Astrocyte of the spinal cord (primary cell): ENCODE data around the gene TENM3.

Experiments used
- DNase-seq: peaks from one replicate; pipeline ENCODE4 v3.0.0; 2011; ENCODE audit warnings: low read depth, low spot score
- H3K4me3 ChIP-seq: 2 replicates; pipeline ENCODE4 v1.5.1; 2011; ENCODE audit warnings: low read depth, mild to moderate bottlenecking, low read length, moderate library complexity
- in situ Hi-C: cut with HindIII; loops from 2 replicates; pipeline ENCODE4 v1.10.0; 2017; ENCODE audit warnings: low sequenced_read_pairs
- TF ChIP-seq, protein P1 (sequence below): IDR thresholded peaks from 2 replicates; pipeline ENCODE4 v1.5.1; 2012; ENCODE audit warnings: low read depth, mild to moderate bottlenecking, low read length, inconsistent platforms

The TENM3 gene

DNA sequence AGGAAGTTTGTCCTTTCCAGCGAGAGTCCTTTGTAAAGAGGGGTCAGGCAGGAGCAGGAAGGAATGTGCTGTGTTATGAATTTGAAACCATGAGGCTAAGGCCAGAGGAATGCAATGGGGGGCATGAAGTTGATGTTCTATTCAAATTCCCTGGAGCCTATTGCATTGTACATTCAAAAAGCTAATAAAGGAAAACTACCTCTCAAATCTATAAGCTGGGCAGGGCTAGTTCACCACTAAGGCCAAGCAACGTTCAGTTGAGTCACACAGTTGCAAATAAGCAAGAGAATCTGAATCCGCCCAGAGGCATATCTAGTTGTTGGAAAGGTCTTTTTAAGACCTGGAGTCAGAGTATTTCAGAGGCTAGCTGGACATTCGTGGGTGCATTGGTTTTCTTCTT is 525.6 kb downstream of the TENM3 start:
- DNase-seq: peak; percentile 27
- H3K4me3 ChIP-seq: no peak overlapping the region
- in situ Hi-C loops: no loop called here
- TF ChIP-seq, protein P1, sequence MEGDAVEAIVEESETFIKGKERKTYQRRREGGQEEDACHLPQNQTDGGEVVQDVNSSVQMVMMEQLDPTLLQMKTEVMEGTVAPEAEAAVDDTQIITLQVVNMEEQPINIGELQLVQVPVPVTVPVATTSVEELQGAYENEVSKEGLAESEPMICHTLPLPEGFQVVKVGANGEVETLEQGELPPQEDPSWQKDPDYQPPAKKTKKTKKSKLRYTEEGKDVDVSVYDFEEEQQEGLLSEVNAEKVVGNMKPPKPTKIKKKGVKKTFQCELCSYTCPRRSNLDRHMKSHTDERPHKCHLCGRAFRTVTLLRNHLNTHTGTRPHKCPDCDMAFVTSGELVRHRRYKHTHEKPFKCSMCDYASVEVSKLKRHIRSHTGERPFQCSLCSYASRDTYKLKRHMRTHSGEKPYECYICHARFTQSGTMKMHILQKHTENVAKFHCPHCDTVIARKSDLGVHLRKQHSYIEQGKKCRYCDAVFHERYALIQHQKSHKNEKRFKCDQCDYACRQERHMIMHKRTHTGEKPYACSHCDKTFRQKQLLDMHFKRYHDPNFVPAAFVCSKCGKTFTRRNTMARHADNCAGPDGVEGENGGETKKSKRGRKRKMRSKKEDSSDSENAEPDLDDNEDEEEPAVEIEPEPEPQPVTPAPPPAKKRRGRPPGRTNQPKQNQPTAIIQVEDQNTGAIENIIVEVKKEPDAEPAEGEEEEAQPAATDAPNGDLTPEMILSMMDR: no peak

DNA sequence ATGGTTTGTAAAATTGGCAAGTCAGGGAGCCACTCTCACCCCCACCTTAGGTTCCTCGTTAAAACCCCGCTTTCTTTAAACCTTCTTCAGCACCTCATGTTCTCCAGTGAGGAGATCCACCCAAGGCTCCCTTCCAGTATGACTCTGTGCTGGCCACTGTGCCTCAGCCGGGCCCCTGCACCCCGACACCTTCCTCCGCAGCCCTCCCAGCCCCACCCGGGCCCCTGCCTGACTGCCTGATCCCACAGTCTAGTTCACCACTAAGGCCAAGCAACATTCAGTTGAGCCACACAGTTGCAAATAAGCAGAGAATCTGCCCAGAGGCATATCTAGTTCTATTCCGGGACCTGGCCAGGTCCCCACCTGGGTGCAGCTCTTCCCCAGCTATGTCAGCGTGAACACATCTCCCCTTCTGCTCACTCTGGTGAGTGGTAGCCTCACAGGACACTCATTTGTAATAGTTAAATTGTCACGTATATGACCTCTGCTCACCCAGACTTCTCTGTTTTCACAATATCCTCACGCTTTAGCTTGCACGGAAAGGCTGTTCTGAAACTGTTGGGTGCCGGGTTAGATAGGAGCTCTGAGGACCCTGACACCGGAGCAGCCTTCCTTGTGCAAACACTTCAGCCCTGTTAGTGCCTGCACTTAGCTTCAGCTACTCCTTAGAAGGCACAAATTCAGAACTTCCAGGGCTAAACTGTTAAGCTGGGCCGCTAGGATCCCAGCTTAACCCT is 527.2 kb downstream of the TENM3 start:
- TF ChIP-seq, protein P1: no peak
- DNase-seq: no peak
- in situ Hi-C loops: no loop called here
- H3K4me3 ChIP-seq: no peak overlapping the region

DNA sequence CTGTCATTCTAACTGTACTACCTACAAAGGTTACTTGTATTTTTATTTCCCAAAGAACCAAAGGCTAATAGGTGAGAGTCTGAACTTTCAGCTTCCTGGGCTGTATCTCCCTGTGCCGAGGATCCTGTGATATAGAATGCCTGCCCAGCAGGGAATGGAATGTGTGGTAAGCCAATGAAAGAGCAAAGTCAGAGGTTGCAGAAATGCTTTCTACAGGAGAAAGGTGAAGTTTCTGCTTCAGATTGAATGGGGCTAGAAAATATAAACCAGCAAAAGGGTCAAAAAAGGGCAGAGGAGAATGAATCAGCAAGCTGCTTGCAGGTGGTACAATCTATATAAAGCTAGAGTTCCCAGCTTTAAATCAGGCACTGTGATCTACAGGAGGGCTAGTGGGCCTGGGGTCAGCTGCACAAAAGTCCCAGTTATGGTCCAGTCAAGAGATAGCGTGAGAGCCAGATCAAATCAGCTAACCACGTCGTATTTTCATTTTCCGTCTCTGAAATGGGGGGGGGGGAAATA is 527.9 kb downstream of the TENM3 start:
- TF ChIP-seq, protein P1: no peak
- in situ Hi-C loops: no loop called here
- DNase-seq: peak; percentile 48
- H3K4me3 ChIP-seq: no peak overlapping the region

DNA sequence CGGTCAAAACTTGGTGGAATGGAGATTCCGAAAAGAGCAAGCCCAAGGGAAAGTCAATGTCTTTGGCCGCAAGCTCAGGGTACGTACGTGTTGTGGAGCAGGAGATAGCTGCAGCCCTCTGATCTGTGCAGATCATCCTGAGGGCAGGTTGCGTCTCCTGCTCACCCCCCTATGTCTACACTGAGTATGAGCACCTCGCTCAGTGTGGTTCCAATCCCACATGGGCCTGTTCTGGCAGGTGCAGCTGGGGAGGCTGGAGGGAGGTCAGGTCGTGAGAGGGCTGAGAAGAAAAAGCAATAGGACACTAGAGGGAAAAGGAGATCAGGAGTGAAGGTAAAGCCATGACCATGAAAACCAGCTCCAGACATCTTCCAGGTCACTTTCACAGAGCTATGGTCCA is 531.9 kb downstream of the TENM3 start:
- no peak for DNase-seq
- in situ Hi-C loops: no loop called here
- H3K4me3 ChIP-seq: no peak overlapping the region
- TF ChIP-seq, protein P1: no peak

DNA sequence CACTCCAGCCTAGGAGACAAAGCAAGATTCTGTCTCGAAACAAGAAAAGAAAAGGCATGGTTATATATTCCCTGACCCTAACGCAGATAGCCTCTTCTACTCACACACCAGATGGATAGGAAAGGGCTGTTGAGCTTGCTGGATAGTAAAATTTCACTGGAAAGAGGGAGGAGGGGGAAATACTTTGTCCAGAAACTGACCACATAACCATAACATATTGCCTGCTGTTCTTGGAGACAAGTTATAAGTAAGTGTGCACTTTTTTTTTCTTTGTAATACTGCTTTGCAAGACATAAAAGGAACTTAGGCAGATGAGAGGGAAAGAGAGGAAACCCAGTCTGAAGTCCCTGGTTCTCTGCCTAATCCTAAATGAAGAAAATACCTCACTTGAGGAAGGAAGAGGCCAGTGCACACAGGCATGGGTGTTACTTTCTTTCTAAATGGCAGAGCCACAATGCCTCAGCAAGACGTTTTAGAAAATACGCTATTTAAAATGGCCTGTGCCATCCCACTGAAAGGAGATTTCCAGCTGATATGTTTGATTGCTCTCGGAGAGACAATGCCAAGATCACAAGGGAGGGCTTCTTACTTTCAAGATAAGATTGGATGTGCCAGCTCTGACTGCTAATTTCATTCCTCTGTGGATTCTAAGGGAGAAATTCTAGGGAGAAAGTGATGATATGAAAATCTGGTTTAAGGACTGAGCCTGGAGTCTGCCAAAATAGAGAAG is 533.3 kb downstream of the TENM3 start:
- peak; percentile 67 for DNase-seq
- H3K4me3 ChIP-seq: no peak overlapping the region
- TF ChIP-seq, protein P1: no peak
- in situ Hi-C loops: no loop called here

DNA sequence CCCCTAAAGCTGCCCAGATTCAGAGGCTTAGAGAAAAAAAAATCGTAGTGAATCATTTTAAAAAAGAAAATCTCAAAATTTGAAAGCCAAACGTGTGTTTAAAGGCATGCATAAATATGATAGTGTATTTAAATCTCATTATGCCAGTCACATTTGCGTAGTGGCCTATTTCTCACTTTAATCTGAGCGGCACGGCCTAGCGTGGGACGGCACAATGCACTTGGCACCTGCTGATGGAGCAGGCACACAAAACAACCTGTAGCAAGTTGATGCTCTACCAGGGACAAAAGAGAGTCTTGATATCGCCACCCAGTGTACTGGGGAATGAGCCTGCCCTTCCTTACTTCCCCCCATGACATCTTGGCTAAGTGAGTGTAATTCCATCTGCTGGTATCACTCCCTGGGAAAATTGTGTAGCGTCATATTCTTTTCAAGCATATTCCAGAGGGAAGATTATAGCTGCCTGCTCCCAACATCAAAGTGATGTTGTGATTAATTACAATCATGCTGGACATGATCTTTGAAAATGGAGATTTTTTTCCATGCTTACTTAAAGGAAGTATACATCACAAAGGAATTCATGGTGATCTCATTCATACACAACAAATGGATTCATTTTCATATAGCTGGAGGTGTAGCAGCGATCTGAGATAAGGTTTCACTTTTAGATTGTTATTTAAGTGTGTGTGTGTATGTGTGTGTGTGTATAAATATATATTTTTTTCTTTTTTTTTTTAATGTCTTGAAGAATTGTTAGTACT is 535.2 kb downstream of the TENM3 start:
- in situ Hi-C loops: no loop called here
- no peak overlapping the region for H3K4me3 ChIP-seq
- TF ChIP-seq, protein P1: no peak
- no peak for DNase-seq
